HepG2 (cell line): Measurements from ENCODE around the gene SNRPB2. TPM values are rescaled to one million over a fixed set of nuclear protein-coding genes. Genes with fewer than 3 reads are reported as not detected.
A peak's percentile ranks its signal among the peaks of the same experiment; 100 is the strongest.

ENCODE experiments used
- ATAC-seq: fragments of 200-7000 bp; cut with Tn5 transposase; 3 replicates; pipeline ENCODE4 v1.9.1; 2020; ENCODE audit warnings: mild to moderate bottlenecking, moderate library complexity
- BruUV-seq: library from RNA; stranded (reverse); fragments of 400-500 nt; replicated peaks from 2 replicates; lab custom pipeline; 2021; lab: Mats Ljungman, UMichigan
- CTCF ChIA-PET: fragments of 300-600 bp; formaldehyde crosslinking; extraction: SDS; loops from one replicate; lab custom pipeline; 2021; ENCODE audit warnings: low total read pairs, inconsistent platforms, low intra/inter-chr PET ratio; lab: Yijun Ruan, JAX
- POLR2A ChIA-PET: fragments of 350-600 bp; sonication (Branson Sonifier 250); formaldehyde crosslinking; loops from one replicate; lab custom pipeline; 2020; ENCODE audit warnings: antibody characterized with exemption, inconsistent platforms; lab: Yijun Ruan, JAX
- DNase-seq: peaks from one replicate; pipeline ENCODE4 v3.0.0-alpha.2; 2015; ENCODE audit warnings: low spot score
- FAIRE-seq: peaks from 3 replicates; lab custom pipeline; 2011; peaks lifted over from hg19 to GRCh38; lab: Jason Lieb, UNC
- H2AFZ ChIP-seq: one replicate; pipeline ENCODE4 v1.6.1; 2011; ENCODE audit warnings: low read length, inconsistent platforms
- H3K27ac ChIP-seq: fragments of 300-600 bp; 3 replicates; pipeline ENCODE4 v1.8.0; 2011; ENCODE audit warnings: mixed run types, mild to moderate bottlenecking, mixed read lengths, low read length, inconsistent platforms; ENCODE audit not compliant: insufficient read depth; ENCODE audit errors: extremely low read length
- H3K27me3 ChIP-seq, 2 experiments: fragments of 200-600 bp in 1 of 2; 2 replicates in 1 of 2; 3 replicates in 1 of 2; pipeline versions ENCODE4 v1.6.0 to v1.8.0; 2011; ENCODE audit warnings: low read length in 2 of 2, mild to moderate bottlenecking in 2 of 2, moderate library complexity in 2 of 2, inconsistent platforms in 1 of 2; ENCODE audit not compliant: insufficient read depth in 2 of 2, control insufficient read depth in 1 of 2
- H3K36me3 ChIP-seq, 2 experiments: fragments of 200-600 bp in 1 of 2; replicated peaks in 1 of 2; 2 replicates in 1 of 2; 3 replicates in 1 of 2; pipeline versions ENCODE4 v1.5.1 to v1.8.0; 2011; ENCODE audit warnings: low read length in 2 of 2, inconsistent platforms in 1 of 2; ENCODE audit not compliant: insufficient read depth in 2 of 2, control insufficient read depth in 1 of 2
- H3K4me1 ChIP-seq: 2 replicates; pipeline ENCODE4 v1.5.1; 2012; ENCODE audit warnings: low read length, inconsistent platforms; ENCODE audit not compliant: insufficient read depth
- H3K4me2 ChIP-seq: 2 replicates; pipeline ENCODE4 v1.6.0; 2011; ENCODE audit warnings: low read depth, low read length, inconsistent platforms
- H3K4me3 ChIP-seq, 3 experiments: fragments of 200-600 bp in 1 of 3; sonication (generic), shearing (Covaris generic) in 1 of 3; replicated peaks in 1 of 3; 2 replicates each; pipeline ENCODE4 v1.5.1; 2011 to 2016; ENCODE audit warnings: low read length in 3 of 3, inconsistent platforms in 2 of 3, low read depth in 2 of 3, mild to moderate bottlenecking in 2 of 3, control low read depth in 1 of 3, mixed read lengths in 1 of 3; ENCODE audit not compliant: insufficient read depth in 1 of 3
- H3K79me2 ChIP-seq: one replicate; pipeline ENCODE4 v1.6.1; 2011; ENCODE audit warnings: low read length, inconsistent platforms; ENCODE audit not compliant: insufficient read depth
- H3K9ac ChIP-seq: 2 replicates; pipeline ENCODE4 v1.6.0; 2011; ENCODE audit warnings: mild to moderate bottlenecking, low read depth, low read length, inconsistent platforms; ENCODE audit not compliant: insufficient read depth
- H3K9me3 ChIP-seq: 2 replicates; pipeline ENCODE4 v1.5.1; 2012; ENCODE audit warnings: mild to moderate bottlenecking, low read length
- H4K20me1 ChIP-seq: 2 replicates; pipeline ENCODE4 v1.6.0; 2011; ENCODE audit warnings: inconsistent platforms, mild to moderate bottlenecking, low read length, moderate library complexity; ENCODE audit not compliant: insufficient read depth
- CEBPB ChIP-seq: IDR thresholded peaks from 2 replicates; pipeline ENCODE4 v1.6.1; 2011; ENCODE audit warnings: low read depth, low read length, improper control_type of control experiment, borderline replicate concordance
- NKX3-1 ChIP-seq: sonication (generic); formaldehyde crosslinking; IDR thresholded peaks from 2 replicates; pipeline ENCODE4 v1.5.0; 2020; ENCODE audit warnings: missing genetic modification reagents
- PCBP2 ChIP-seq: fragments of 200-400 bp; formaldehyde crosslinking; optimal IDR thresholded peaks from 2 replicates; pipeline ENCODE3; 2018; ENCODE audit warnings: low read length, low read depth; ENCODE audit not compliant: poor library complexity, severe bottlenecking
- RBM39 ChIP-seq: fragments of 200-400 bp; formaldehyde crosslinking; IDR thresholded peaks from one replicate; pipeline ENCODE4 v1.6.1; 2018; ENCODE audit warnings: antibody characterized with exemption, mild to moderate bottlenecking, low read depth, low read length; ENCODE audit not compliant: poor library complexity, severe bottlenecking
- SSRP1 ChIP-seq: IDR thresholded peaks from 2 replicates; pipeline ENCODE4 v1.6.1; 2016; ENCODE audit warnings: control low read depth
- STAG1 ChIP-seq: sonication (generic); formaldehyde crosslinking; IDR thresholded peaks from 2 replicates; pipeline ENCODE4 v1.4.0; 2020; ENCODE audit warnings: missing genetic modification reagents
- TEAD2 ChIP-seq: sonication (generic); formaldehyde crosslinking; IDR thresholded peaks from 2 replicates; pipeline ENCODE4 v1.9.0; 2021; ENCODE audit warnings: missing genetic modification reagents
- ZNF44 ChIP-seq: sonication (generic); formaldehyde crosslinking; IDR thresholded peaks from 2 replicates; pipeline ENCODE4 v1.5.1; 2020; ENCODE audit warnings: mild to moderate bottlenecking, missing genetic modification reagents
- WGBS: methylation state at CpG from one replicate; pipeline ENCODE4 v1.1.6; 2017; ENCODE audit warnings: low lambda C conversion rate; 5-methylcytosine and 5-hydroxymethylcytosine counted together
- in situ Hi-C: cut with HindIII; loops from 2 replicates; pipeline ENCODE4 v1.10.0; 2017; ENCODE audit warnings: low pct_unique_long_range_greater_than_20kb; ENCODE audit not compliant: extremely low pct_ligation_motif_present
- intact Hi-C: fragments of 100-400 bp; cut with micrococcal nuclease; formaldehyde crosslinking; loops from one replicate; pipeline ENCODE4 v1.10.0; 2022; ENCODE audit not compliant: unreplicated experiment
- polyA plus RNA-seq, 8 experiments: library from polyadenylated mRNA; depleted of rRNA in 3 of 8; stranded (reverse) in 7 of 8; unstranded in 1 of 8; fragments of >200 nt; fragmentation: Illumina TruSeq in 4 of 8; extraction: Trizol in 4 of 8; gene quantifications; 2 replicates each; pipeline versions ENCODE4 v1.2.1 to v1.2.3, GENCODE V29; 2011 to 2016; ENCODE audit warnings: low read depth in 4 of 8, missing spikeins in 1 of 8, mixed read lengths in 1 of 8; ENCODE audit not compliant: insufficient read depth in 1 of 8
- total RNA-seq, 5 experiments: library from RNA; depleted of rRNA; stranded (reverse); fragments of >200 nt; fragmentation: Illumina TruSeq; extraction: Trizol; gene quantifications; 2 replicates each; pipeline ENCODE4 v1.2.3, GENCODE V29; 2016; ENCODE audit warnings: low read depth in 1 of 5
- TF ChIP-seq, protein P1 (sequence below): sonication (generic); formaldehyde crosslinking; IDR thresholded peaks from 2 replicates; pipeline ENCODE4 v1.4.0; 2020; ENCODE audit warnings: missing genetic modification reagents
- TF ChIP-seq, protein P2 (sequence below): sonication (generic); formaldehyde crosslinking; IDR thresholded peaks from 2 replicates; pipeline ENCODE4 v1.8.0; 2022; ENCODE audit warnings: mild to moderate bottlenecking, missing genetic modification reagents, moderate library complexity
- TF ChIP-seq, protein P3 (sequence below): sonication (generic); formaldehyde crosslinking; IDR thresholded peaks from 2 replicates; pipeline ENCODE4 v1.4.0; 2020; ENCODE audit warnings: missing genetic modification reagents

Gene SNRPB2
- total and polyA plus RNA-seq, 2 of the 13 experiments (the other 11 are each of a cell fraction or from before 2014, with no cell fraction given): 107 to 204 TPM

DNA sequence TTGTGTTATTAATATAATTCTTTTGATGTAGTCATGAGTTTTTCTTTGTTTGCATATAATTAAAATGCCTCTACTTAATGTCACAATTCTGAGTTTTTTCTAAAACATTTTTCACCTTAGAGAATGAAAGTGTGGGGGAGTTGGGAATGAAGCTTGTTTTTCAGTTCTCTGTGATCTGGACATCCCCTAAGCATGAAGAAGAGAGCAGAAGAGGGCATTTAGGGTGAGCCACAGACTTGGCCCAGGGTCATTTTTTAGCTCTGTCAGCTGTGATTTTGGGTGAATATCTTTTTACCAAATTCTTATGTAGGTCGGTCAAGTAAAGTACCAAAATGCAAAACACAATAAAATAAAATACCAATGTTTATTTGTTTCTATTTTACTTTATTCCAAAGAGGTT lies 22.3 kb downstream of the SNRPB2 start:
- ATAC-seq (no peak), DNase-seq (no peak), FAIRE-seq (no peak)
- no peak overlapping the region for H3K4me2 ChIP-seq
- in situ Hi-C loops (no loop called here), intact Hi-C loops (no loop called here)
- H3K27me3 ChIP-seq: no peaks in the 10 kb centered on the region
- WGBS: 3% methylated on average over 1 of the region's 1 CpG
- H3K9ac ChIP-seq: no peak overlapping the region
- TF ChIP-seq ZNF44 (CRISPR knock-in tag): no peak
- TF ChIP-seq NKX3-1 (CRISPR knock-in tag): no peak
- TF ChIP-seq PCBP2: no peak
- no peak for TF ChIP-seq RBM39
- TF ChIP-seq, protein P1, sequence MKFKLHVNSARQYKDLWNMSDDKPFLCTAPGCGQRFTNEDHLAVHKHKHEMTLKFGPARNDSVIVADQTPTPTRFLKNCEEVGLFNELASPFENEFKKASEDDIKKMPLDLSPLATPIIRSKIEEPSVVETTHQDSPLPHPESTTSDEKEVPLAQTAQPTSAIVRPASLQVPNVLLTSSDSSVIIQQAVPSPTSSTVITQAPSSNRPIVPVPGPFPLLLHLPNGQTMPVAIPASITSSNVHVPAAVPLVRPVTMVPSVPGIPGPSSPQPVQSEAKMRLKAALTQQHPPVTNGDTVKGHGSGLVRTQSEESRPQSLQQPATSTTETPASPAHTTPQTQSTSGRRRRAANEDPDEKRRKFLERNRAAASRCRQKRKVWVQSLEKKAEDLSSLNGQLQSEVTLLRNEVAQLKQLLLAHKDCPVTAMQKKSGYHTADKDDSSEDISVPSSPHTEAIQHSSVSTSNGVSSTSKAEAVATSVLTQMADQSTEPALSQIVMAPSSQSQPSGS: no peak
- no peak for TF ChIP-seq STAG1 (CRISPR knock-in tag)
- no peak for TF ChIP-seq TEAD2 (CRISPR knock-in tag)
- TF ChIP-seq SSRP1: no peak
- H3K4me1 ChIP-seq: no peaks in the 10 kb centered on the region
- POLR2A ChIA-PET: no interaction called here
- H3K79me2 ChIP-seq: no peaks in the 10 kb centered on the region
- no peaks in the 10 kb centered on the region for H3K9me3 ChIP-seq
- H2AFZ ChIP-seq: no peak overlapping the region
- no peak overlapping the region for H3K27ac ChIP-seq
- no peaks in the 10 kb centered on the region for H3K36me3 ChIP-seq
- CTCF ChIA-PET: no interaction called here
- no peak overlapping the region for H3K4me3 ChIP-seq
- H4K20me1 ChIP-seq: no peaks in the 10 kb centered on the region
- BruUV-seq: no TSS peak

DNA sequence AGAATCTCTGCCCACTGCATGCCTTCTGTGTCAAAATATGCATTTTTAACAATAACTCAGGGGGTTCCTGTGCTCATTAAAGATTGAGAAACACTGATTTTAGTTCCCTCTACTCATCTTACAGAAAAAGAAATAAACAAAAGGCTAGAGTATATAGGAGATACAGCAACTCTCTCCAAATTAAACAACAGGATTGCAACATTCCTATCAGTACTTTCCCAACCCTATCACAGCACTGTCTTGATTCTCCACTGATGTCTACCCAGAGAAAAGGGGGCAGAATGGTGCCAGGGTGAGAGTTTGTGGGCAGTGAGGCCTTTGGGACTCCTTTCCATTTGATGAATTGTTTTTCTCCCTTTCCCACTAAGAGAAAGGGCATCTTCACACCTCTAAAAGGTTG lies 23.1 kb downstream of the SNRPB2 start:
- no TSS peak for BruUV-seq
- no peaks in the 10 kb centered on the region for H3K79me2 ChIP-seq
- CTCF ChIA-PET: no interaction called here
- H3K27ac ChIP-seq: no peak overlapping the region
- no peak overlapping the region for H2AFZ ChIP-seq
- H3K27me3 ChIP-seq: no peaks in the 10 kb centered on the region
- POLR2A ChIA-PET: no interaction called here
- H3K9ac ChIP-seq: no peak overlapping the region
- no peak for DNase-seq
- H3K9me3 ChIP-seq: no peaks in the 10 kb centered on the region
- no peak for FAIRE-seq
- ATAC-seq: no peak
- no peaks in the 10 kb centered on the region for H4K20me1 ChIP-seq
- in situ Hi-C loops: no loop called here
- H3K4me1 ChIP-seq: no peaks in the 10 kb centered on the region
- no peak overlapping the region for H3K4me2 ChIP-seq
- H3K36me3 ChIP-seq: no peaks in the 10 kb centered on the region
- TF ChIP-seq, protein P2, sequence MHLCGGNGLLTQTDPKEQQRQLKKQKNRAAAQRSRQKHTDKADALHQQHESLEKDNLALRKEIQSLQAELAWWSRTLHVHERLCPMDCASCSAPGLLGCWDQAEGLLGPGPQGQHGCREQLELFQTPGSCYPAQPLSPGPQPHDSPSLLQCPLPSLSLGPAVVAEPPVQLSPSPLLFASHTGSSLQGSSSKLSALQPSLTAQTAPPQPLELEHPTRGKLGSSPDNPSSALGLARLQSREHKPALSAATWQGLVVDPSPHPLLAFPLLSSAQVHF (CRISPR knock-in tag): no peak
- TF ChIP-seq, protein P3, sequence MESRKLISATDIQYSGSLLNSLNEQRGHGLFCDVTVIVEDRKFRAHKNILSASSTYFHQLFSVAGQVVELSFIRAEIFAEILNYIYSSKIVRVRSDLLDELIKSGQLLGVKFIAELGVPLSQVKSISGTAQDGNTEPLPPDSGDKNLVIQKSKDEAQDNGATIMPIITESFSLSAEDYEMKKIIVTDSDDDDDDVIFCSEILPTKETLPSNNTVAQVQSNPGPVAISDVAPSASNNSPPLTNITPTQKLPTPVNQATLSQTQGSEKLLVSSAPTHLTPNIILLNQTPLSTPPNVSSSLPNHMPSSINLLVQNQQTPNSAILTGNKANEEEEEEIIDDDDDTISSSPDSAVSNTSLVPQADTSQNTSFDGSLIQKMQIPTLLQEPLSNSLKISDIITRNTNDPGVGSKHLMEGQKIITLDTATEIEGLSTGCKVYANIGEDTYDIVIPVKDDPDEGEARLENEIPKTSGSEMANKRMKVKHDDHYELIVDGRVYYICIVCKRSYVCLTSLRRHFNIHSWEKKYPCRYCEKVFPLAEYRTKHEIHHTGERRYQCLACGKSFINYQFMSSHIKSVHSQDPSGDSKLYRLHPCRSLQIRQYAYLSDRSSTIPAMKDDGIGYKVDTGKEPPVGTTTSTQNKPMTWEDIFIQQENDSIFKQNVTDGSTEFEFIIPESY: no peak
- TF ChIP-seq CEBPB: peak; percentile 70
- TF ChIP-seq, all 625 proteins: peak for 1
- H3K4me3 ChIP-seq: no peak overlapping the region
- intact Hi-C loops: no loop called here
